IPS-18c (cell line): ENCODE data around the gene KHSRP.
A peak's percentile ranks its signal among the peaks of the same experiment; 100 is the strongest.

Source experiments
- H3K4me3 ChIP-seq: 2 replicates; pipeline ENCODE4 v1.7.0; 2013; ENCODE audit warnings: low read depth, mild to moderate bottlenecking, low read length, moderate library complexity; ENCODE audit not compliant: insufficient read depth
- H3K9me3 ChIP-seq: one replicate; pipeline ENCODE4 v1.6.1; 2013; ENCODE audit warnings: mild to moderate bottlenecking, low read length, moderate library complexity; ENCODE audit not compliant: control insufficient read depth, insufficient read depth

The KHSRP gene

DNA sequence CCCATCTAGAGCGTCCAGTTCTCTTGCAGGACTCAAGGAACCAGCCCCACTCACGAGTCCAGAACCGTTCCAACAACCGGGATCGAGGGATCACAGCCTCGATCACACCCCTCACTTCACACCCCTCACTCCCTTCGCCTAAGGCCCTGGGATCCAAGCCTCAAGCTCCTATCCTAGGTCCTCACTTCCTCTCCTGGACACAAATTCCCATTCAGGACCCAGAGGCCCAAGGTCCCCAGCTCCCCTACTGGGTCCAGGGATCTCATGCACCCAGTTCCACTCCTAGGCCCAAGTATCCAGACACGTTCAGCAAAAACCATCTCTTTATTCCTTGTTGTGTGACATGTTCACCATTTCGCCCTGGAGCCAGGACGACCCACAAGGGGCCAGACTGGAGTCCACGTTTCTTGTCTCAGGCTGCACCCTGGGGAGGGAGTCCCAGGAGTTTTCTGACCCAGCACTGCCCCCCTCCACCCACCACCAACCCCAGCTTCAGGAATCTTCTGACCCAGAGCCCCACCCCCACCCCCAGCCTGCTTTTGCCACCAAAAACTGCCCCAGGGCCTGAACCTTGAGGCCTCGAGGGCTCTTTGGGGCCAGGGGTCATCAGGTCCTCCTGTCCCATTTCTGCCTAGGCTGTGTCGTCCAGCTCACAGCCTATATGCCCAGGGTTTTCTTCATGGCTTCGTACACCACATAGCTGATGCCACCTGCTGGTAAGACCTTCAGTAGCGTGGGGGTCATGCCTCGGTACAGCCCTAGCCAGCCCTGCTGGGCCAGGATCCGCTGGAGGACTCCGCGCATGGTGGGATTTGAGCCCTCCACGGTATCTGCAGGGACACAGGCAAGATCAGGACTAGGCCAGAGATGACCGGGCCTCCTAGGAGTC is 1.4 kb upstream of the KHSRP start:
- Histone ChIP-seq H3K4me3 (no peak overlapping the region), H3K9me3 (no peaks in the 10 kb centered on the region)

DNA sequence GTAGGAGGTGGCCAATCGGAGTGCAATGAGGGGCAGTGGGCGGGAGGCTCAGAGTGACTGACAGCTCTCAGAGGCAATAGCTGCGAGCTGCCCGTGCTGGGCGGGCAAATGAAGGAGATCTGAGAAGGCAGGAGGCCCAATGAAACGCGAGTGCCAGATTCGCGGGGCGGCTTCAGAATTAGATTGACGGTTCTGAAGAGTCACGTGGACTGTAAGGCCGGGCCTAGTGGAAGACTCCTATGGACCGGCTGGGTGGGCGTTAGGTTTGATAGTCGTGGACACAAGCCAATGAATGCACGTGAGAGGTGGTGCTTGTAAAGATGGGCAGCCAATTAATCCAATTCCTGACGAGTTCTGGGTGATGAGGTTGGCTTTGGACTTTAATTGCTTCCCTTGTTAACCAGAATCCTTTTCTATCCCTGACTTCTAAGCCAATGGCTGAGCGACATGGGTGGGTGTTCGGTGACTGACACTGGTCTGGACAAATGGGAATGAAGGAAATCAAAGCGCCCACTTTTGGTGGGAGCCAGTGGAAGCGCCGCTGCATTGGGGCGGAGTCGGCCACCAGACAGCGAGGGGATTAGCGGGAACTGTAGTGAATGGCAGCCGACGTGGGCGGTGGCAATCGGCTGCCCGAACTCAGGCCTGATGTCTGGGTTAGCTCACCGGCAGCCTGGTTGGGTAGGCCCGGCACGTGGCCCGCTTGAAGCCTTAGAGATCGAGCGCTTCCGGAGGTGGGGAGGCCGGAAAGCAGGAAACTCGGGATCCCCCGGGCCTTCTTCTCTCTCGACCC is 524 bp upstream of the KHSRP start:
- no peak overlapping the region for H3K4me3 ChIP-seq

DNA sequence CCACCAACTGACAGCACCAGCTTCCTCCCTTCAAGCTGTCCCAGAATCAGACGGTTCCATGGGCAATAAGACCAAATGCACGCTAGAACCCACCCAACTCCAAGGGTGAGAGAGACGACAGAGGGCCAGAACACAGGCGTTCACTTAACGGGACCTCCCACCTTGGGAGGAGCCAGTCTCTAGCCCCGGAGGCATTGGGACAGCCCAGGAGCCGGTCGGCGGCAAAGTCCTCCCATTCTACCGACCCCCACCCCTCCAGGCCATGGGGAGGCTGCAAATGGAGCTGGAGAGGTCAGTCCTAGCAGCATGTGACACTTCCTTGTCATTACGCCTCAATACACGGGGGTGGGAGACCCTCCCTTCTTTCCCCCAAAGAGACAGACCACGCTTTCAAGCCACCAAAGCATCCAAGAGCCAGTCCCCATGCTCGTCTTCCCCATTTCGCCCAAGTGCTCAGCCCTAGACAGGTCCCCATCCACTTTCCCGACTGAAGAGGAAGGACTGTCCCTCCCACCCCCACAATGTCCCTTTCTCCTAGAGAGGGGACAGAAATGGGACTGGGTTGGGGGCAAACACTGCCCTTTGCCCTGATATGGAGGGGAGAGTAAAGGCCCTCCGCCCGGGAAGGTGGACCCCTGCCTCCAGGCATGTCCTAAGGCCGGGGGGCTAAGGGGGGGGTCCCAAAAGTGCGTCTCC is 964 bp downstream of the KHSRP start:
- peak overlapping the region; percentile 90 for H3K4me3 ChIP-seq
- H3K9me3 ChIP-seq, result no peaks in the 10 kb centered on the region

More for the DNA sequence above, 524 bp upstream of the KHSRP start:
- no peaks in the 10 kb centered on the region for H3K9me3 ChIP-seq

GRCh38 chr19:6421075-6422014 is 3.3 kb downstream of the KHSRP start:
- no peak overlapping the region for H3K4me3 ChIP-seq
- H3K9me3 ChIP-seq, result no peaks in the 10 kb centered on the region

- no peak overlapping the region for H3K4me3 ChIP-seq
- no peaks in the 10 kb centered on the region for H3K9me3 ChIP-seq
These were observed 6.1 kb downstream of the KHSRP start for GRCh38 chr19:6418562-6418932.

DNA sequence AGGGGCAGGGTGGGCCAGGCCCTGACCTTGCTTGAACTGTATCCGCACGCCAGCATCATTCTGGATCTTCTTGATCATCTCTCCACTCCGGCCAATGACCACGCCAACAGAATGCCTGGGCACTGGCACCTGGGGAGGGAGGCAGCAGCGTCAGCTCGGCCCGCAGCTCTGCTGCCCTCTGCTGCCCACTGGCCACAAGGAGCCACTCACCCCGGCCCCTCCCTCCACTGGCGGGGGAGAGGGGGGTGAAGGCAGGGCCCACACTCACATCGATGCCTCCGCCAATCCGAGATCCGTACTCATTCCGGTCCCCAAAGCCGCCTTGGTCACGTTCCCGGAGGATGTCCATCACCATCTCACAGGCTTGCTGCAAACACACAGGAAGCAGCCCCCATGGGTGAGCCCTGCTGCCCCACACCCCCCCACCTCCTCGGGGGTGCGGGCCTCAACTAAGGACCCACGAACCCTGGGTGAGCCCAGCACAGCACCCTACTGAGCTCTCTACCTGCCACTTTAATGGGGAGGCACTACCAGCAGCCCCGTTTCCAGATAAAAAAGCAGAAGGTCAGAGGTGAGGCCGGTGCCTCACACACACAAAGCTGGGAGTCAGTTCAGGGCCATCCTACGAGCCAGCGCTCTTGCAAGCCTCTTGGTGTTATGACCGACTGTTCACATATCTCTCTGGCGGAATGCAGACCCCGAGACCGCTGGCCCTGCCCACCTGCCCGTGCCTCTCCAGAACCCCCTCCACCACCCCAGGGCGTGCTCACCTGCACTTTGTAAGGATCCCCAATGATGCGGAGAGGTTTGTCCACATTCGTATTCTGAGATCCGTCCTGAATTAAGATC is 6.7 kb downstream of the KHSRP start:
- H3K9me3 ChIP-seq, result no peaks in the 10 kb centered on the region
- no peak overlapping the region for H3K4me3 ChIP-seq

GRCh38 chr19:6416658-6417405 is 7.8 kb downstream of the KHSRP start:
- Histone ChIP-seq H3K9me3 (no peaks in the 10 kb centered on the region), H3K4me3 (no peak overlapping the region)

GRCh38 chr19:6415591-6416190 is 8.9 kb downstream of the KHSRP start:
- H3K4me3 ChIP-seq, result no peak overlapping the region
- H3K9me3 ChIP-seq, result no peaks in the 10 kb centered on the region

GRCh38 chr19:6414793-6415590 is 9.6 kb downstream of the KHSRP start:
- Histone ChIP-seq H3K4me3 (no peak overlapping the region), H3K9me3 (no peaks in the 10 kb centered on the region)

GRCh38 chr19:6413721-6414643 is 10.6 kb downstream of the KHSRP start:
- Histone ChIP-seq H3K9me3 (no peaks in the 10 kb centered on the region), H3K4me3 (no peak overlapping the region)

GRCh38 chr19:6413291-6413690 is 11.3 kb downstream of the KHSRP start:
- H3K4me3 ChIP-seq, result no peak overlapping the region
- no peaks in the 10 kb centered on the region for H3K9me3 ChIP-seq

- no peak overlapping the region for H3K4me3 ChIP-seq
- no peaks in the 10 kb centered on the region for H3K9me3 ChIP-seq
These were observed 12.0 kb downstream of the KHSRP start for GRCh38 chr19:6412447-6413091.

DNA sequence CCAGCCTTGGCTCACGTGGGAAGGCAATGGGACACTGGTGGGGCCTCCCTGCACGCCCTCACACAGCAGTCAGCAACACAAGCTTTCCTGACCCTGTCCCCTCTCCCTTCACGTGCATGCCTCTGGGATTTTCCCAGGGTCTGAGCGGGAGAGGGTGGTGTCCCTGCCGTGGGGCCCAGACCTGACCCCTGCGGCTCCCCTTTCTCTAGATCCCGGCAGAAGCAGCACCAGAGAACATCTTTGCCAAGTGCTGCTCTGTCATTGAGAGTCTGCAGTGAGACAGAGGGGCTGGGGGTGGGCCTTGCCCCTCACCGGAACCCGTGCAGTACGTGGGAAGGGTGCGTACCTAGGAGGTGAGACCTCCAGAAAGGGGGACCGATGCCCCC is 12.6 kb downstream of the KHSRP start:
- no peaks in the 10 kb centered on the region for H3K9me3 ChIP-seq

More for the DNA sequence above, 12.6 kb downstream of the KHSRP start:
- no peak overlapping the region for H3K4me3 ChIP-seq
